Tibial artery (tissue), 4 donors: ENCODE data around the gene APOLD1.
"Not testable (repeated sequence)": the region's sequence is repeated elsewhere in the genome, so short reads cannot be mapped to it uniquely, and the experiment has no call there.

ENCODE experiments used
- DNase-seq, 2 donors: peaks; one replicate each; pipeline ENCODE4 v3.0.0-alpha.2; 2019
- H3K27ac ChIP-seq, 2 donors: fragments of 200-600 bp; sonication (generic) in 1 of 2; 1 replicate in 1 of 2; 2 replicates in 1 of 2; pipeline ENCODE4 v1.5.1; 2018 to 2019; ENCODE audit warnings: mild to moderate bottlenecking in 1 of 2
- H3K27me3 ChIP-seq, 2 donors: fragments of 200-600 bp; sonication (generic) in 1 of 2; one replicate each; pipeline versions ENCODE4 v1.5.1 to v1.6.0; 2016 to 2019
- H3K36me3 ChIP-seq, 3 donors: fragments of 200-600 bp; sonication (generic) in 2 of 3; one replicate each; pipeline ENCODE4 v1.5.1; 2016 to 2019; ENCODE audit warnings: mild to moderate bottlenecking in 2 of 3
- H3K4me1 ChIP-seq, 4 donors: fragments of 200-600 bp; sonication (generic) in 2 of 4; 1 replicate in 3 of 4; 2 replicates in 1 of 4; pipeline ENCODE4 v1.5.1; 2016 to 2019
- H3K4me3 ChIP-seq, 2 donors: fragments of 200-600 bp; sonication (generic) in 1 of 2; 1 replicate in 1 of 2; 2 replicates in 1 of 2; pipeline ENCODE4 v1.5.1; 2018 to 2019; ENCODE audit warnings: mild to moderate bottlenecking in 2 of 2
- H3K9me3 ChIP-seq, 3 donors: fragments of 200-600 bp; sonication (generic) in 1 of 3; one replicate each; pipeline ENCODE4 v1.5.1; 2016 to 2019
- CTCF ChIP-seq, 2 experiments: fragments of 200-600 bp in 1 of 2; fragments of 450-650 bp in 1 of 2; IDR thresholded peaks; one replicate each; pipeline ENCODE4 v1.5.1; 2017 to 2019; ENCODE audit warnings: antibody characterized with exemption in 2 of 2, mild to moderate bottlenecking in 1 of 2, moderate library complexity in 1 of 2
- intact Hi-C: fragments of 100-400 bp; cut with DNase I; formaldehyde crosslinking; loops from one replicate; pipeline ENCODE4 v1.15.0; 2023; ENCODE audit warnings: low total_unique reads

The APOLD1 gene

GRCh38 chr12:12819221-12819620 lies 33.8 kb downstream of the APOLD1 start:
- Histone ChIP-seq H3K4me3 (no peak overlapping the region), H3K9me3 (no peaks in the 10 kb centered on the region), H3K27ac (peak overlapping the region; percentile 31 to 37), H3K36me3 (peaks cover 31 to 44% (median 37%) of the 10 kb centered on the region in 3 donors), H3K27me3 (no peaks in the 10 kb centered on the region), H3K4me1 (peaks cover 0 to 47% (median 26%) of the 10 kb centered on the region in 4 donors)
- intact Hi-C loops = no loop called here
- TF ChIP-seq CTCF (IDR thresholded peaks at IDR 0.05) = no peak
- DNase-seq = no peak

GRCh38 chr12:12819752-12820311 lies 34.4 kb downstream of the APOLD1 start:
- no peaks in the 10 kb centered on the region for H3K9me3 ChIP-seq
- H3K27me3 ChIP-seq = no peaks in the 10 kb centered on the region
- intact Hi-C loops = no loop called here
- no peak for TF ChIP-seq CTCF (IDR thresholded peaks at IDR 0.05)
- H3K4me1 ChIP-seq = peaks cover 0 to 41% (median 21%) of the 10 kb centered on the region in 4 donors
- H3K4me3 ChIP-seq = no peak overlapping the region
- H3K36me3 ChIP-seq = peaks cover 36 to 50% (median 44%) of the 10 kb centered on the region in 3 donors
- DNase-seq = peak in 1 of 2 donors; percentile 48
- peak overlapping the region; percentile 31 to 37 for H3K27ac ChIP-seq

- H3K27me3 ChIP-seq, intact Hi-C loops, DNase-seq, H3K4me3 ChIP-seq, H3K9me3 ChIP-seq: not testable (repeated sequence)
- peaks cover 41 to 56% (median 49%) of the 10 kb centered on the region in 3 donors for H3K36me3 ChIP-seq
- H3K27ac ChIP-seq = peak overlapping the region in 1 of 2 donors; percentile 31
- peaks cover 0 to 35% (median 16%) of the 10 kb centered on the region in 4 donors for H3K4me1 ChIP-seq
Observed at GRCh38 chr12:12820376-12820775, 34.9 kb downstream of the APOLD1 start.

- H3K36me3 ChIP-seq = peaks cover 57 to 72% (median 65%) of the 10 kb centered on the region in 3 donors
- H3K27me3 ChIP-seq = no peaks in the 10 kb centered on the region
- no peak overlapping the region for H3K27ac ChIP-seq
- no peak for TF ChIP-seq CTCF (IDR thresholded peaks at IDR 0.05)
- intact Hi-C loops = no loop called here
- peaks cover 0 to 23% (median 7%) of the 10 kb centered on the region in 4 donors for H3K4me1 ChIP-seq
- no peak for DNase-seq
- H3K4me3 ChIP-seq = no peak overlapping the region
- H3K9me3 ChIP-seq = no peaks in the 10 kb centered on the region
Observed at GRCh38 chr12:12821975-12822374, 36.5 kb downstream of the APOLD1 start.

GRCh38 chr12:12822886-12823285 lies 37.4 kb downstream of the APOLD1 start:
- TF ChIP-seq CTCF (IDR thresholded peaks at IDR 0.05) = no peak
- H3K36me3 ChIP-seq = peaks cover 66 to 77% (median 74%) of the 10 kb centered on the region in 3 donors

GRCh38 chr12:12823300-12823699 lies 37.8 kb downstream of the APOLD1 start:
- H3K27ac ChIP-seq = no peak overlapping the region
- H3K27me3 ChIP-seq = no peaks in the 10 kb centered on the region
- H3K4me3 ChIP-seq = no peak overlapping the region
- no peak for TF ChIP-seq CTCF (IDR thresholded peaks at IDR 0.05)
- H3K4me1 ChIP-seq = peaks cover 0 to 23% (median 7%) of the 10 kb centered on the region in 4 donors
- H3K9me3 ChIP-seq = no peaks in the 10 kb centered on the region
- intact Hi-C loops = no loop called here
- DNase-seq = no peak
- peaks cover 70 to 80% (median 78%) of the 10 kb centered on the region in 3 donors for H3K36me3 ChIP-seq

More at GRCh38 chr12:12822886-12823285, 37.4 kb downstream of the APOLD1 start:
- Histone ChIP-seq H3K27me3 (no peaks in the 10 kb centered on the region), H3K4me3 (no peak overlapping the region), H3K4me1 (peaks cover 0 to 23% (median 7%) of the 10 kb centered on the region in 4 donors), H3K27ac (no peak overlapping the region), H3K9me3 (no peaks in the 10 kb centered on the region)
- no peak for DNase-seq
- intact Hi-C loops = no loop called here
